ENCODE data around the gene ZEB1. TPM values are rescaled to one million over a fixed set of nuclear protein-coding genes. Genes with fewer than 3 reads are reported as not detected.

The ZEB1 gene
- total RNA-seq, 4 donors from 2014 or later: 124 to 189 (median 154) TPM

- Histone ChIP-seq H3K27ac (replicated peaks in 1 of 4) (no peak overlapping the region), H3K4me1 (no peaks in the 10 kb centered on the region), H3K4me3 (no peak overlapping the region), H3K36me3 (peaks cover 4 to 59% (median 29%) of the 10 kb centered on the region in 4 donors), H3K9me3 (peaks cover 0 to 18% (median 13%) of the 10 kb centered on the region in 4 donors), H3K27me3 (no peaks in the 10 kb centered on the region)
- intact Hi-C loops (cut with DNase I): no loop called here
- TF ChIP-seq, protein P1, sequence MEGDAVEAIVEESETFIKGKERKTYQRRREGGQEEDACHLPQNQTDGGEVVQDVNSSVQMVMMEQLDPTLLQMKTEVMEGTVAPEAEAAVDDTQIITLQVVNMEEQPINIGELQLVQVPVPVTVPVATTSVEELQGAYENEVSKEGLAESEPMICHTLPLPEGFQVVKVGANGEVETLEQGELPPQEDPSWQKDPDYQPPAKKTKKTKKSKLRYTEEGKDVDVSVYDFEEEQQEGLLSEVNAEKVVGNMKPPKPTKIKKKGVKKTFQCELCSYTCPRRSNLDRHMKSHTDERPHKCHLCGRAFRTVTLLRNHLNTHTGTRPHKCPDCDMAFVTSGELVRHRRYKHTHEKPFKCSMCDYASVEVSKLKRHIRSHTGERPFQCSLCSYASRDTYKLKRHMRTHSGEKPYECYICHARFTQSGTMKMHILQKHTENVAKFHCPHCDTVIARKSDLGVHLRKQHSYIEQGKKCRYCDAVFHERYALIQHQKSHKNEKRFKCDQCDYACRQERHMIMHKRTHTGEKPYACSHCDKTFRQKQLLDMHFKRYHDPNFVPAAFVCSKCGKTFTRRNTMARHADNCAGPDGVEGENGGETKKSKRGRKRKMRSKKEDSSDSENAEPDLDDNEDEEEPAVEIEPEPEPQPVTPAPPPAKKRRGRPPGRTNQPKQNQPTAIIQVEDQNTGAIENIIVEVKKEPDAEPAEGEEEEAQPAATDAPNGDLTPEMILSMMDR (IDR thresholded peaks at IDR 0.05): no peak
- TF ChIP-seq POLR2AphosphoS5 (IDR thresholded peaks at IDR 0.05) (no peak), POLR2A (IDR thresholded peaks at IDR 0.05; ENCODE audit: low read depth) (no peak), EP300 (IDR thresholded peaks at IDR 0.05) (no peak)
- DNase-seq (ENCODE audit: extremely low spot score): no peak
- 84% methylated on average over 2 of the region's 2 CpGs for WGBS
Observed at GRCh38 chr10:31507427-31507826, 188.4 kb downstream of the ZEB1 start.

- Histone ChIP-seq H3K9me3 (peaks cover 0 to 18% (median 13%) of the 10 kb centered on the region in 4 donors), H3K4me3 (no peak overlapping the region), H3K4me1 (no peaks in the 10 kb centered on the region), H3K36me3 (peaks cover 4 to 59% (median 31%) of the 10 kb centered on the region in 4 donors), H3K27me3 (no peaks in the 10 kb centered on the region), H3K27ac (replicated peaks in 1 of 4) (no peak overlapping the region)
- TF ChIP-seq POLR2AphosphoS5 (IDR thresholded peaks at IDR 0.05): no peak
- TF ChIP-seq, protein P1 (IDR thresholded peaks at IDR 0.05): no peak
- no peak for TF ChIP-seq EP300 (IDR thresholded peaks at IDR 0.05)
- no peak for TF ChIP-seq POLR2A (IDR thresholded peaks at IDR 0.05; ENCODE audit: low read depth)
- no peak for DNase-seq (ENCODE audit: extremely low spot score)
- intact Hi-C loops (cut with DNase I): no loop called here
- no CpG with 5 or more reads among the region's 4 CpGs for WGBS
Observed at GRCh38 chr10:31508234-31508633, 189.2 kb downstream of the ZEB1 start.

GRCh38 chr10:31508882-31509281, 189.9 kb downstream of the ZEB1 start:
- intact Hi-C loops (cut with DNase I): no loop called here
- Histone ChIP-seq H3K36me3 (peaks cover 4 to 58% (median 31%) of the 10 kb centered on the region in 4 donors), H3K4me3 (no peak overlapping the region), H3K4me1 (no peaks in the 10 kb centered on the region), H3K27me3 (no peaks in the 10 kb centered on the region), H3K9me3 (peaks cover 0 to 18% (median 13%) of the 10 kb centered on the region in 4 donors), H3K27ac (replicated peaks in 1 of 4) (no peak overlapping the region)
- DNase-seq (ENCODE audit: extremely low spot score): no peak
- WGBS: 100% methylated on average over 3 of the region's 5 CpGs
- no peak for TF ChIP-seq POLR2AphosphoS5 (IDR thresholded peaks at IDR 0.05)
- no peak for TF ChIP-seq POLR2A (IDR thresholded peaks at IDR 0.05; ENCODE audit: low read depth)
- no peak for TF ChIP-seq EP300 (IDR thresholded peaks at IDR 0.05)
- TF ChIP-seq, protein P1 (IDR thresholded peaks at IDR 0.05): no peak

GRCh38 chr10:31509989-31510388, 191.0 kb downstream of the ZEB1 start:
- Histone ChIP-seq H3K36me3 (peaks cover 4 to 63% (median 33%) of the 10 kb centered on the region in 4 donors), H3K9me3 (peaks cover 0 to 18% (median 12%) of the 10 kb centered on the region in 4 donors), H3K4me1 (peaks cover 0 to 3% (median 0%) of the 10 kb centered on the region in 4 donors), H3K27me3 (no peaks in the 10 kb centered on the region), H3K4me3 (no peak overlapping the region), H3K27ac (replicated peaks in 1 of 4) (no peak overlapping the region)
- DNase-seq (ENCODE audit: extremely low spot score): no peak
- TF ChIP-seq POLR2AphosphoS5 (IDR thresholded peaks at IDR 0.05) (no peak), POLR2A (IDR thresholded peaks at IDR 0.05; ENCODE audit: low read depth) (no peak), EP300 (IDR thresholded peaks at IDR 0.05) (no peak)
- TF ChIP-seq, protein P1 (IDR thresholded peaks at IDR 0.05): no peak
- intact Hi-C loops (cut with DNase I): no loop called here

DNA sequence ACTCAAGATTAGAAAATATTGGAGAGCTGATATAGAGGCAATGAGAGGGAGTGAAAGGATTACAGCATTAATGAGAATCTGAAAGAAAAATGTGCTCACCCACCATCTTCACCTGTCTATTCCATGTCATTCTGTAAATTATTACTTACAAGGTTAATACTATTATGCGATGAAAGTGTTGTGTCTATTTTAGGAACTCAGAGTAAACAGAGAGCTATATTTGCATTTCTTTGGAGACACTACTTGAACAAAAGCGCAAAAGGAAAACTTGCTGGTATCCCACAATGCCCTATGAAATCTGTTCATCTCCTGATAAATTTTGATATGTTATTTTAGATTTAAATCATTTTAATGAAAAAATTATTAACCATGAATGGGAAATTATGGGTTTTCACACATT, 196.1 kb downstream of the ZEB1 start:
- no peak for DNase-seq (ENCODE audit: extremely low spot score)
- no peaks in the 10 kb centered on the region for H3K27me3 ChIP-seq
- H3K36me3 ChIP-seq: peaks cover 4 to 53% (median 29%) of the 10 kb centered on the region in 4 donors
- intact Hi-C loops (cut with DNase I): no loop called here
- H3K4me1 ChIP-seq: peaks cover 0 to 7% (median 0%) of the 10 kb centered on the region in 4 donors
- no peak overlapping the region for H3K27ac ChIP-seq (replicated peaks in 1 of 4)
- H3K9me3 ChIP-seq: no peaks in the 10 kb centered on the region
- no peak overlapping the region for H3K4me3 ChIP-seq
- TF ChIP-seq, protein P1 (IDR thresholded peaks at IDR 0.05): no peak
- TF ChIP-seq EP300 (IDR thresholded peaks at IDR 0.05) (no peak), POLR2A (IDR thresholded peaks at IDR 0.05; ENCODE audit: low read depth) (no peak), POLR2AphosphoS5 (IDR thresholded peaks at IDR 0.05) (no peak)
- 53% methylated on average over 2 of the region's 2 CpGs for WGBS

All from esophagus muscularis mucosa (tissue), 4 donors.